HG03135 (cell line): Measurements from ENCODE around the gene PIM3.

Experiments used
- ATAC-seq: cut with Tn5 transposase; IDR thresholded peaks from one replicate; pipeline ENCODE4 v1.9.1; 2021; ENCODE audit warnings: mild to moderate bottlenecking, moderate library complexity; ENCODE audit not compliant: unreplicated experiment

The PIM3 gene

DNA sequence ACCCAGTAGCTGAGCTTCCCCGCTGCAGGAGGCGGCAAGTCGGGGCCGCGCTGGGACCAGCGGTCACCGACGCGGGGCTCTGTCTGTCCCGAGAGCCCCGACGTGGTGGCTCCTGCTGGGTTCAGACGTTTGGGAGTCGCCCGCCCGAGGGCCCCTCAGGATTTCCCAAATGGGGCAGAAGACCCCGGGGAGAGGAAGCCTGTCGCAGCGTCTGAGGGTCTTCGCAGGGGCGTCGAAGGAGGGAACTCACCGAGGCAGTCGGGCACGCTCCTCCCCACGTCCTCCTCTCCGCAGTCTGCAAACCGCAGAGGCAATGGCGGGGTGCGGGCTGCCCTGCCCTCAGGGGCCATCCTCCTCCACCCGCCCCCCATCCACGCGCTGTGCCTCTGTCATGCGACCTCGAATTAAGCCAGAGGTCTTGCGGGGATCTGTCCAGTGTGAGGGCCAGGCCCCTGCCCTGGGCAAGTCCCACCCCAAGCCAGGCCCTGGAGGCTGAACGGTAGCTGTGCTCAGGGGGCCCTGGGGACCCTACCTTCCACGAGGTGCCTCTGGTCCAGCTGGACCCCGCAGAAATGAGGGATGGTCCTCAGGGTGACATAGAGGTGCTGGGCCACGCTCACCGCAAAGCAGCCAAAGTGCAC, 39.5 kb downstream of the PIM3 start:
- no peak for ATAC-seq

DNA sequence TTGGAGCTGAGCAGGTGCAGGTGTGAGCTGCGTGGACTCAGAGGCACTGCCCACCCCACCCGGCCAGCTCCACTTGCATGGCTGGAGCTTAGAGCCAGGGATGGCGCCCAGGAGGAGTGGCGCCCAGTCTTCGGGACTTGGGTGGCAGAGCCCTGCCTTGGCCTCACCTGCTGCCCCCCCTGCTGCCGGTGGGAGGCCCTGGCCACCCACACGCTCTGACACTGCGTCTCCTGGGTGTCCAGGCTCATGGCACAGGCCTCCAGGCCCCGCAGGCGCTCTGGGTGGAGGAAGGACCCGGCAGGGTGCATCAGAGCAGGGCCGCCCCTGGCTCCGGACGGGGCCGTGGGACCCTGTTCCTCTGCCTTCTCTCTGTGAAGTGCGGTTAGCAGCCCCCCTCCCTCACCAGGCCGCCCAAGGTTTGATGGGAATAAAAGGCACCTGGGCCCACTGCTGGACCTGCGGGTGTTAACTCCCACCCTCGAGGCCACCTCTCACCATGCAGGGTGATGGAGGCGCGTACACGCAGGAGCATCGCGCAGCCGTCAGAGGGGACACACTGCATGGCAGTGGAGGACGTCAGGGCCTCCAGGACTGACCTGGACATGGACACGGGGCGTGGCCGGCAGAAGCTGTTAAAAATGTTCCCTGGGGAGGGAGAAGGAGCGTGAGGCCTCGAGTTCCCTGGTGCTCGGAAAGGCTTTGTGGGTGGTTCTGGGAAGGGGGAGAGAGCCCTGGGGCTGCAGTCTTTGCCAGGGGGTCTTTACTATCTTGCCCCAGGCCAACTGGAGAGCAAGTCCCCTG, 40.2 kb downstream of the PIM3 start:
- ATAC-seq: no peak

DNA sequence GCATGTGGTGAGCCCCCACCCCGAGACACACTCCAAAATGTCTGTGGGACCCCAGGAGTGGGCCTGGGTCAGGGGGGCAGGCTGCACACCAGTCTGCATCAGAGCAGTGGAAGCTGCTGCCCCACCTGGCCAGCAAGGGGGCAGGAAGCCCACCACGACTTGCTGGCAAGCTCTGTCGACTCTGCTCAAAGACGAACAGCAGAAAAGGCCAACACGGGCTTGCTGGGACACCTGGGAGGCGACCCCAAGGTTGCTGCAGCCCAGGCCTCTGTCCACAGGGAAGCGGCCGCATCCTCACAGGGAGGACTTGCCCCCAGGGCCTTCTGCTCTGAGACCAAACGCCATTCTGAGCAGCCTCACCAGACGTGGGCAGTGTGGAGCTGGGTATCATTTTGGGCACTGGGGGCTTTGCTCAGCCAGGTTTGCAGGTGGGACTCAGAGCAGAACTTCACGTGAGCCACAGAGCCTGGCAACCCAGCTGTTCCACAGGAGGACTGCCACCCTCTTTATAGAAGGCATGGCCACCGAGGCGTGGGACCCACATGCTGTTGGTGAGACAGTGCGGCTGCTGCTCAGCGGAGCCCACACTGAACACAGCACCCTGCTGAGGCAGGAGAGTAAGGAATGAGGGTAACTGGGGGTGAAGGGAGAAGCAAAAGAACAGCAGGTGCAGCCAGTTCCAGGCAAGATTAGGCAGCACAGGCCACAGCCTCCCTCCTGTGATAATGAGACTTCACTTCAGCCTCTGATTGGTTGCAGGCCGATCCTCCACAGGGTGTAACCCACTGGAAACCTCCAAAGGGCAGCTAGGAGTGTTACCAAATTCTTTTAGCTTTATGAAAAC, 41.0 kb downstream of the PIM3 start:
- no peak for ATAC-seq

DNA sequence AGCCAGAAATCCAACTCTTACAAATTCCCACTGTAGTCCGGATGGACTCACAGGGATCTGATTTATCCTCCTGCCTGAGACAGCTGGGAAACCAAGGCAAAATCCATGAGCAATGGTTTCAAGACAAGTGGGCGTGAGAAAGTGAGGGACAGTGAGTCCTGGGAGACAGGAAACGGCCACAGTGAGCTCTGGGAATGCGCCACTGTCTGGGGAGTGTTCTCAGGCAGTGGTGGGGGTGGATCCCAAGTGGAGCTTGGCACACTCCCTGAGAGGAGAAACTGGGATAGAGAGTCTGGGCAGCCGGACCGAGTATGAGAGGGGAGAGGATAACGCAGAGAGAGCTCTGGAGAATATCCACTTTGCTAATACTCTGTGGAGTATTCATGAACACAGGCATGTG, 42.2 kb downstream of the PIM3 start:
- ATAC-seq: no peak

DNA sequence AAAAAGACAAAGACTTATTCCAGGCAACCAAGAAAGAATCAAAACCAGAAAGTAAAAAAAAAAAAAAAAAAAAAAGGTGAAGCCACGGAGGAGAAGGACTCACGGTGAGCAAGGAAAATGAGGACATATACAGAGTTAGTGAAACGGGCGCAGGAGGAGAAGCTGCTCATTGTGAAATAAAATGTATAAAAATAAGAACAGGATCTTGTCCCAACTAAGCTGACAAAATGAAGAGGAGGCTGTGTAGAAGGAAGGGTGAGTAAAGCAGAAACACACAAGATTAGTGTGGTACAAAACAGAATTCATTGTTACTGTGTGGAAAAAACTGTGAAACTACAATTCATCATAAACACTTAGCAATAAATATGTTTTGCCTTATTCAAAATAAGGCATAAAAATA, 44.3 kb downstream of the PIM3 start:
- ATAC-seq: no peak

DNA sequence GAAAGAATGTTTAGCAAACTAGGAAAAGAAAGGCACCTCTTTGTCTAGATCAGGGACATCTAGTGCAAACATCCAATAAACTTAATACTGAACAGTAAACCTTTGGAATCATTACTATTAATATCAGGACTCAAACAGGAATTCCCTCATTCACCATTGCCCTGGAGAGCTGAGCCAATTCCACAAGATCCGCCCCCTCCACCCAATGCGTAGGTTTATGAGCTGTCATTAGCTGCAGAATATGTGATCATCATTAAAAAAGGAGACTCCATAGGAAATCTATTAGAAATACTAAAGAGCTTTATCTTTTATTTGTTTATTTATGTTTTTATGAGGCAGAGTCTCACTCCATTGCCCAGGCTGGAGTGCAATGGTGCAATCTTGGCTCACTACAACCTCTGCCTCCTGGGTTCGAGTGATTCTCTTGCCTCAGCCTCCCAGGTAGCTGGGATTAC, 46.5 kb downstream of the PIM3 start:
- no peak for ATAC-seq

DNA sequence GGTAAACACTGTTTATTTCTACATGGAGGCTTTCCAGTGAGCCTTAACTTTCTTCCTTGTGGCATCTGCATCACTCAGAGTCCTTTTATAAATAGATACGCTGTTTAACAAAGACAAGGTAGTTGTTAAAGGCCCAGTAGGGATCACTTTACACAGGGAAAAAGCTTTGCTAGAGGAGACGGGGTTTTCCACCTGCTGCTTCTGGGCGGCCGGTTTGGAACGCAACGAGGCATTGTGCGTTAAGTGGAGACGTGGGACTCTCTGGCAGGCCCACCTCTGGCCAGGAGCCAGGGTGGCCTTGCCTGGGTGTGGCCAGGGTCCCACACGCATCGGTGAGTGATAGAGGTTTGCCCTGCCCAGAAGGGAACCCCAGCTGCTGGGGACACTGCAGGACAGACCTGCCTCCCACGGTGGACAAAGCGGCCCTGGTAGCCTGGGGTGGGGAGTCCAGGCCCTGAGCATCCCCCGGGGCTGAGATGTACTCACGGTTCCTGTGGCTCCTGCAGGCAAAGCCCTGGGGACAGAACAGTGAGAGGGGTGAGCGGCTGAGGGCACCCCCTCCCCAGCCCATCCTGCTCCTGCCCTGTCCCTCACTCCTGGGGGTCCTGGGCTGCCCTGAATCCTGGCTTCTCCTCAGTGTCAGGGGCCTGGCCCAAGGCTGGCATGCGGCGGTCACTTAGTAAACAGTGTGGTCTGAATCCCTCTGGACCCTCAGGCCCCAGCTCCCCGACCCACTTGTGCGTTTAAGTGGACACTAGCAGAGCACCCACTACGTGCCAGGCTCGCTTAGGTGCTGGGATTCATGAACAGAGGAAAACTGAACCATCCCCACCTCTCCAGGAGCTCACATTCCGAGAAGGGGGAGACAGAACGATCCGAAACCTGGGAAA, 47.8 kb downstream of the PIM3 start:
- ATAC-seq: no peak

DNA sequence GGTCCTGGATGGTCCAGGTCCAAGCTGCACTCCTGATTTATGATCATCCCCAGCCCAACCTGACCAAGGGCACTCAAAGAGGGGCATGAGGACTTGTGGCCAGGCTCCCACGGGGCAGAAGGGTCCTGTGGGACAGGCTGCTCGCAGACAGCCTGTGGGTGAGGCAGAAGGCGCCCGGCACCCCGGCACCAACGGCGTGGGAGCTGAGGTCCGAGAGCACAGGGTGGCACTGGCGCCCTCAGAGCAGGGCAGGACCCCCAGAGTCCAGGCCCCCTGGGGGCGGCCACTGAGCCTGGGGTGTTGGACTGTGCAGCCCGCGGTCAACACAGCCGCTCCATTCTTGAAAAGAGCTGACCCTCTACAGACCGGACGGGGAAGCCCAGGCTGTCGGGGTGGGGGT, 48.7 kb downstream of the PIM3 start:
- ATAC-seq: no peak

DNA sequence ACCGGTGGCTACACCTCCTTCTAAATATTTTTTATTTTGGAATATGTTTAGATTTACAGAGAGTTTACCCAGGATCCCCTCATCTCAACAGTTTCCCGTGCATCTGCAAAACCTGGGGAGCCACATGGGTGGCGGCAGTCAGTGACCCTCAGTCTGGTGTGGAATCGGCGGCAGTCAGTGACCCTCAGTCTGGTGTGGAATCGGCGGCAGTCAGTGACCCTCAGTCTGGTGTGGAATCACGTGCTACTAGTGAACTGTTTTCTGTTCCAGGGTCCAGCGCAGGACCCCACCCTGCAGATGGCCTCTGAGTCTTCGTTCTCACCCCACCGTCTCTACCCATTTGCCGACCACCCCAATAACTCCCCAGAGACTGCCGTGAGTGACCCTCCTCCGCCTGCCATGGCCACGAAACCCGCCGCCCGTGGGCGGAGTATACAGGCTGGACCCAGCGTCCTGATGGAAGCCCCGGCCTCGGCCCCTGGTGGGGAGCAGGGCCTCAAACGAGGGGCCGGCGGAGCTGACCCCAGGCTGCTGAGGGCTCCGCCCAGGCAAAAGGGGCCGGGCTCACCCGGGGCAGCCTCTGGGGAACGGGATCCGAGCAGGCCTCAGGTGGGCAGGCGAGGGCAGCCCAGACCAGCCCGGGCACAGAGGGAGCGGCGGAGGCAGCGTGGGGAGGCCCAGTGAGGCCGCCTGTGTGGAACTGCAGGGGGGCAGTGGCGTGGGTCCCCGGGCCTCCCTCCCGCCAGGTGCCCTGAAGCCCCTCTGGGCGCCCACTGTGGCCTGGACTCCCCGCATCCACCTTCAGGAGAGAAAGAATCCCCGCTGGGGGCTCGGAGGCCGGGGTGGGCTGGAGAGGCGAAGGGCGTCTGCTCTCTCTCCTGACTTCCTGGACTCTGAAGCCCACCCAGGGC, 49.4 kb downstream of the PIM3 start:
- ATAC-seq: no peak

DNA sequence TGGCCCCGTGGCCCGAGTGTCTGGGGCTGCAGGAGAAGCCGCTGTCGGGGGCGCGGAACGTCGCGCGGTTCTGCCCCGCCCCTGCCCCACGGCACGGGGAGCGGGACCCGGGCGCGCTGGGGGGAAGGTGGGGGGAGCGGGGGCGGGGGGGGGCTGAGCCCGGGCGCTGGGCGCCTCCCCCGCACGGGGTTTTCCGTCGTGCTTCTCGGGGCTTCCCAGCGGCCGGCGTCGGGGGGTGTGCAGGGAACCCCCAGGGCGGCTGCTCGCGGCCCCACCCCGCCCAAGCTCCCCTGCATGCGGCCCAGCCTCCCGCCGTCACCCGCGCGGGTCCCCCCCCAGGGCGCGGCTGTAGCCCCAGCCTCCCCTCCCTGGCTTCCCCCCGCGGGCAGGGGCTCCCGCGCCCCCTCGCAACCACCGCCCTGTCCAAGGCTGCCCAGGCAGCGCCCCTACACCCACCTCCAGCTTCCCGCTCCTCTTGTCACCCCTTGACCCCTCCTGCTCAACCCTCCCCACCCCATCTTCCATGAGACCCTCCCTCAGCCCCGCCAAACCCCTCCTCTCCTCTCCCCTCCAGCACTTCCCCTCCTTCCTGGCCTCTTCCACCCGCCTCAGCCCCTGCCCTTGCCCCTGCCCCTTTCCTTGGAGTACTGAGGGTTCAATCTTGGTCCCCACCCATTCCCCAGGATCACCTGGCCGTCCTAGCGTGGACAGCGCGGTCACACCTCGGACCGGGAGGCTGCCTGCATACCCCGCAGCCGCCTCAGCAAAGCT, 50.3 kb downstream of the PIM3 start:
- no peak for ATAC-seq

DNA sequence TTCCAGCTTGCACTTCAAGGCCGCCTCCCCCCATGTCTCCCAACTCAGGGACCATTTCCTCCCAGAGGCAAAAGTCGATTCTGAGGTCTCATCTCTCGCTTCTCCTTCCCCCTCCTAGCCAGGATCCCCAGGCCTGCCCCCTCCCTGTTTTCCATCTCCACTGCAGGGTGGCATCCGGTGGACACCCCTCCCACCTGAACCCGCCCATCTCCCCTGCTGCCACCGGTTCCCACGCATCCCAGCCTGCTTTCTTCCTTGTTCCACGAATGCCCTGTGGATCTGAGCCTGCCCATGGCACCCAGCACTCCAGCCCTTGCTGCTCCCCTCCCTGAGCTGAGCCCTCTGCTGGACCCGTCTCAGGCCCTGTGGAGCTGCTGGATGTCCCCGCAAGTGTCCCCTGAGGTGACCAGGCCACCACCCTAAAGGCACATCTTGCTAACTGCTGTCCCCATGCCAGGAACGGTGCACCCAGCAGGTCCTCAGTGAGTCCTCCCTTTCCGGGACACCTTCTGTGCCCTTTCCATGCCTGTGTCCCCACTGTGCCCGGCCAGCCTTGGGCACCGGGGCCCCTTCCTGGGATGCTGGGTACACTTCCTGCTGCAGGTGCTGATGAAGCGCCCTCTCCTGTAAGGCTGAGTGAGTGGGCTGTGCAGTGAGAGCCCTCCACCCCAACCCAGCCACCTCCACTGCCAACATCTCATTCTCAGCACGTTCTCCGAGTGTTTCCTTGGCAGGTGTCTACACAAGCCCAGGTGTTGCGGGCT, 51.1 kb downstream of the PIM3 start:
- no peak for ATAC-seq

DNA sequence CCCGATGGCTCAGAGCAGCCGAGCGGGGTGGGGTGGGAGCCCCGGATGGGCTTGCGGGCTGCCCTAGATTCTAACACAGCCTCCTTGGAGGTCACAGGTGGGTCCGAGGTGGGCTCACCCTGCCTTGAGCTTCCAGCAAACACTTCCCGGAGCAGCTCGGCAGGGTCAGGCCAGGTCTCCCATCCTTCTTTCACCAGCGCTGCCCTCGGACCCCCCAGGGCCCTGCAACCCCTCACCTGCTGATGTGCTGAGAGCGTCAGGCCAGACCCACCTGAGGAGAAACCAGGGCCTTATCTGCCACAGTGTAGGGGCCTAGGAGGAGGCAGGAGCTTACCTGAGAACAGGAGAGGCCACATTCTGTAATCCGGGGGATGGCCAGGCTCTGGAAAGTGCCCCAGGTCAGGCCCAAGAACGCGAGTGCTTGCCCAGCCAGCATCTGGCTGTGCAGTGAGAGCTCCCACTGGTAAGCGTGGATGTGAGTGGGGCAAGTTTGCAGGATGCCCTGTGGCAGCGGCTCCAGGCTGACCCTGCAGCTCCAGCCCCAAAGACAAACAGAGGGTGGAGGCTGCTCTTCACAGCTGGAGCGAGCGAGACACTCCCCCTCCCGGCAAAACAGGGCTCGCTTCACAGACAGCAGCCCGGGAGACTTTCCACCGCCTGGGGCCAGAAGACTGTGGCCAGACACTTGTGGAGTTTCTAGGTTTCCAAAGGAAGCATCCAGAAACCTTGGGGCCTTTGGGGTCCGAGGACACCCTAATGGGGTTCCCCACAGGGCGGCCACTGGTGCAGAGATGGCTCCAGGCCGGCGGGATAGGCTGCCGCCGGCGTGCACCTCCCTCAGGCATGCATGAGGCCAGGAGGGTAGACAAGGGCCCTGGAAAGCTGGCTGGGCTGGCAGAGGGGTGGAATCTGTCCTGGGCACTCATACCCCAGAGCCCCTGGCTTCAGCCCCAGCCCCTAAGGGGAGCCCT, 51.9 kb downstream of the PIM3 start, which contains the start of gene IL17REL:
IL17REL (minus strand) TSS at position 555 of the 971 bp plus-strand sequence; CDS start at position 436, 119 bp downstream.
- ATAC-seq: no peak
